ENCODE results near the gene FNBP1. TPM values are rescaled to one million over a fixed set of nuclear protein-coding genes. Genes with fewer than 3 reads are reported as not detected.
A peak's percentile ranks its signal among the peaks of the same experiment; 100 is the strongest.
"Not testable (repeated sequence)": the region's sequence is repeated elsewhere in the genome, so short reads cannot be mapped to it uniquely, and the experiment has no call there.

The FNBP1 gene
- total RNA-seq, 2 experiments from 2014 or later: 266 to 268 TPM

DNA sequence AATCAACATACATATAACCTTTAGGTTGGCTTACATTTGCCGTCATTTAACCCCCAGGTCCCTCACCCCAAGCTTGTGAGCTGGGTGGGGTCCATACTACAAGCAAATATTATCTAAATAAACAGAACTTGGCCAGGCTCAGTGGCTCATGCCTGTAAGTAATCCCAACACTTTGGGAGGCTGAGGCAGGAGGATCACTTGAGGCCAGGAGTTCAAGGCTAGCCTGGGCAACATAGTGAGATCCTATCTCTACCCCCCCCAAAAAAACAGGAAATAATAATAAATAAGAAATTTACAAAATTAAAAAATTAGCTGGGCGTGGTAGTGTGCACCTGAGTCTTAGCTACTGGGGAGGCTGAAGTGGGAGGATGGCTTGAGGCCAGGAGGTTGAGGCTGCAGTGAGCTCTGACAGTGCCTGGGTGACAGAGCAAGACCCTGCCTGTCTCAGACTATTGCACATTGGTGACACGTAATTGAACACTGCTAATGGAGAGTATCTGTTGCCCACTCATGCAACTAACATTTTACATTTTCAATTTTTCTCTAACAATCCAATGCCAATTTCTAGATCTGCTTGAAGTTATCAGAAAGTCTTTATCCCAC, 18.9 kb downstream of the FNBP1 start:
- Mint-ChIP-seq H3K9me3 (no peaks in the 10 kb centered on the region), H3K36me3 (ENCODE audit: low read depth) (peaks cover 82% of the 10 kb centered on the region), H3K4me1 (ENCODE audit: low read depth) (peaks cover 95% of the 10 kb centered on the region), H3K27ac (peak overlapping the region; percentile 99), H3K4me3 (peak overlapping the region; percentile 16), H3K27me3 (no peaks in the 10 kb centered on the region)
- no peak for TF ChIP-seq CTCF (IDR thresholded peaks at IDR 0.05)
- no peak for ATAC-seq
- ChIA-PET POLR2A (interaction anchor here (0.6 to 3.9 kb wide), 10 partner anchors 11 to 137 kb away, joined by 3 to 21 read pairs (median 4); partner anchors contain the start of gene GPR107), CTCF (interaction anchor here (1.2 kb wide), 1 partner anchor 135 kb away, joined by 3 read pairs; no protein-coding TSS in a partner anchor)
- intact Hi-C loops (cut with micrococcal nuclease): no loop called here
- no peak for DNase-seq

GRCh38 chr9:130023144-130023787, 19.7 kb downstream of the FNBP1 start:
- Mint-ChIP-seq H3K27me3 (no peaks in the 10 kb centered on the region), H3K9me3 (no peaks in the 10 kb centered on the region), H3K27ac (peak overlapping the region; percentile 99), H3K36me3 (ENCODE audit: low read depth) (peaks cover 77% of the 10 kb centered on the region), H3K4me3 (peak overlapping the region; percentile 30), H3K4me1 (ENCODE audit: low read depth) (peaks cover 90% of the 10 kb centered on the region)
- DNase-seq (no peak), ATAC-seq (peak; percentile 67)
- intact Hi-C loops (cut with micrococcal nuclease): no loop called here
- TF ChIP-seq CTCF (IDR thresholded peaks at IDR 0.05): no peak
- ChIA-PET CTCF (interaction anchor here (0.8 to 1.4 kb wide), 4 partner anchors 15 to 135 kb away, joined by 3 to 5 read pairs (median 3); no protein-coding TSS in a partner anchor), POLR2A (interaction anchor here (0.6 to 3.9 kb wide), 12 partner anchors 10 to 136 kb away, joined by 3 to 21 read pairs (median 3); partner anchors contain the start of gene GPR107)

DNA sequence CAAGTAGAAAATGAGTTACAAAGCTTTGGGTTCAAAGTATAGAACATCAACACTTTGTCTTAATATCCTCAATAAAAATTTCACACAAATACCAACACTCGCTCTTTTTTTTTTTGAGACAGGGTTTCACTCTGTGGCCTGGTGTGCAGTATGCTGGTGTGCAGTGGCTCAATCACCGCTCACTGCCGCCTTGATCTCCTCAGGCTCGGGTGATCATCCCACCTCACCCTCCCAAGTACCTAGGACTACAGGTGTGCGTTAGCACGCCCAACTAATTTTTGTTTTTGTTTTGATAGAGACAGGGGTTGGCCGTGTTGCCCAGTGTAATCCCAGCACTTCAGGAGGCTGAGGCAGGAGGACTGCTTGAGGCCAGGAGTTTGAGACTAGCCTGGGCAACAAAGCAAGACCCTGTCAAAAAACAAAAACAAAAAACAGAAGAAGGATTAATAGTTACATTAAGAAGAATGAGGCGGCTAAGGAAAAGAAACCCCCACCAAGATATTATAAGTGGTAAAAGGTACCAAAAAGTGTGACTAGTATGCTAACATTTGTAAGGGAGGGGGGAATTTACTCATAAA, 20.3 kb downstream of the FNBP1 start:
- H3K4me3 Mint-ChIP-seq: peak overlapping the region; percentile 15
- ATAC-seq (no peak), DNase-seq (no peak)
- intact Hi-C loops (cut with micrococcal nuclease): no loop called here
- no peaks in the 10 kb centered on the region for H3K9me3 Mint-ChIP-seq
- no peak for TF ChIP-seq CTCF (IDR thresholded peaks at IDR 0.05)
- H3K27me3 Mint-ChIP-seq: no peaks in the 10 kb centered on the region
- POLR2A ChIA-PET: interaction anchor here (0.6 to 3.9 kb wide), 10 partner anchors 9 to 84 kb away, joined by 3 to 21 read pairs (median 4); partner anchors contain the start of gene GPR107
- H3K4me1 Mint-ChIP-seq (ENCODE audit: low read depth): peaks cover 88% of the 10 kb centered on the region
- peak overlapping the region; percentile 99 for H3K27ac Mint-ChIP-seq
- CTCF ChIA-PET: interaction anchor here (0.8 to 1.4 kb wide), 5 partner anchors 14 to 134 kb away, joined by 3 to 5 read pairs (median 3); no protein-coding TSS in a partner anchor
- peaks cover 74% of the 10 kb centered on the region for H3K36me3 Mint-ChIP-seq (ENCODE audit: low read depth)

DNA sequence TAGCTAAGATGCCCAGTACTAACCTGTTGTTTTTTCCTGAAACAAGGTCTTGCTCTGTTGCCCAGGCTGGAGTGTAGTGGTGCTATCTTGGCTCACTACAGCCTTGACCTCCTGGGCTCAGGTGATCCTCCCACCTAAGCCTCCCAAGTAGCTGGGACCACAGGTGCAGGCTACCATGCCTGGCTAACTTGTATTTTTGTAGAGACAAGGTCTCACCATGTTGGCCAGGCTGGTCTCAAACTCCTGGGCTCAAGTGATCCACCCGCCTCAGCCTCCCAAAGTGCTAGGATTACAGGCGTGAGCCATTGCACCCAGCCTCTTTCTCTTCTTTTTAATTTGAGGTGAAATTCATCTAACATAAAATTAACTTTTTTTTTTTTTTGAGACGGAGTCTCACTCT, 21.1 kb downstream of the FNBP1 start:
- peaks cover 89% of the 10 kb centered on the region for H3K4me1 Mint-ChIP-seq (ENCODE audit: low read depth)
- ChIA-PET CTCF (interaction anchor here (1.4 to 1.5 kb wide), 3 partner anchors 9 to 18 kb away, joined by 3 to 5 read pairs (median 4); no protein-coding TSS in a partner anchor), POLR2A (interaction anchor here (0.6 to 3.9 kb wide), 7 partner anchors 9 to 133 kb away, joined by 3 to 21 read pairs (median 3); no protein-coding TSS in a partner anchor)
- peaks cover 76% of the 10 kb centered on the region for H3K36me3 Mint-ChIP-seq (ENCODE audit: low read depth)
- H3K9me3 Mint-ChIP-seq; DNase-seq; H3K27me3 Mint-ChIP-seq; intact Hi-C loops (cut with micrococcal nuclease); ATAC-seq; H3K4me3 Mint-ChIP-seq: not testable (repeated sequence)
- peak overlapping the region; percentile 99 for H3K27ac Mint-ChIP-seq

- CTCF ChIA-PET: interaction anchor here (1.4 to 1.5 kb wide), 2 partner anchors 8 to 13 kb away, joined by 3 to 4 read pairs; no protein-coding TSS in a partner anchor
- peaks cover 8% of the 10 kb centered on the region for H3K9me3 Mint-ChIP-seq
- no peaks in the 10 kb centered on the region for H3K27me3 Mint-ChIP-seq
- H3K4me1 Mint-ChIP-seq (ENCODE audit: low read depth): peaks cover 89% of the 10 kb centered on the region
- DNase-seq (no peak), ATAC-seq (no peak)
- H3K36me3 Mint-ChIP-seq (ENCODE audit: low read depth): peaks cover 76% of the 10 kb centered on the region
- peak overlapping the region; percentile 99 for H3K27ac Mint-ChIP-seq
- H3K4me3 Mint-ChIP-seq: no peak overlapping the region
- intact Hi-C loops (cut with micrococcal nuclease): no loop called here
- POLR2A ChIA-PET: interaction anchor here (1.0 to 3.9 kb wide), 6 partner anchors 10 to 134 kb away, joined by 3 to 21 read pairs (median 3); no protein-coding TSS in a partner anchor
- no peak for TF ChIP-seq CTCF (IDR thresholded peaks at IDR 0.05)
These were observed 21.9 kb downstream of the FNBP1 start for GRCh38 chr9:130021123-130021522.
